Fibroblast of skin of left biceps (primary cell): ENCODE results near the gene NGEF.
"Not testable (repeated sequence)": the region's sequence is repeated elsewhere in the genome, so short reads cannot be mapped to it uniquely, and the experiment has no call there.

ENCODE experiments used
- DNase-seq, 2 experiments: peaks; one replicate each; pipeline ENCODE4 v3.0.0-alpha.2; 2013; ENCODE audit warnings: low read depth in 2 of 2

Gene NGEF

DNA sequence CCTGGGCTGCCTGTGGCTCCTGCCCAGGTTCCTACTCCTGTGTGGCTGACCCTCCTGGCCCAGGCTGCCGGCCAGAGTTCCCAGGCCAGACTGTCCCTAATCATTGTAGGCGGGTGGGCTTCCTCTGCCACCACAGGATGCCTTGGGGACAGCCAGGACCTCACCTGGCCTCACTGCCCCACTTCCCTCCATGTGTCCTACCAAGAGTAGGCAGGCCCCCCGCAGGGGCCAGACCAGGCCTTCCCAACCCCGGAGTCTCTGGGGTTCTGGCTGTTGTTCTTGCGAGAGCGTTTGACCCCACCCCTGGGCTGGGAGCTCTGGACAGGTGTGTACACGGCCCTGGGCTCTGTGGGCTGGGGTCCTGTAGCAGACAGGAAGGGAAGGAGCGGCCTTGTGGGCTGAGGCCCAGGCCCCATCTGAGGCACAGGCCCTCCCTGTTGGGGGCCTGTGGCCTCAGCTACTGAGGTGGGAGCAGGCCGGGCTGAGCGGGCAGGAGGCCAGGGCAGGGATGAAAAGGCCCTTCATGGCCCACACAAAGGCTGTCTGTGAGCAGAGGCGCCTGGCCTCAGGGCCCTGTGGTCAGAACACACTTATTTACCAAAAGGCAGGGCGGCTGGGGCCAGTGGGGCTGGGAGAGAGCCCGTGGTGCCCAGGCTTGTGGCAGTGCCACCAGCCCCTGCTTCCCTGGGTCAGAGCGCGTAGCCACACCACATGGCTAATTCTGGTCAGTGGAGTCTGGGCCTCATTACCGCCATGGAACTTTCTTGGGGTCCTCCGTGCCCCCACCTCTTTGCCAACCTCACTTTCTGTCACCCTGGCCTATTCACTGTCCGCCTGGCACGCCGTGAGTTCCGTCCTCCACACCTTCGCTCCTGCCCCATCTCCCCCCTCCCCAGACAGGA lies 141.0 kb downstream of the NGEF start:
- DNase-seq: no peak

DNA sequence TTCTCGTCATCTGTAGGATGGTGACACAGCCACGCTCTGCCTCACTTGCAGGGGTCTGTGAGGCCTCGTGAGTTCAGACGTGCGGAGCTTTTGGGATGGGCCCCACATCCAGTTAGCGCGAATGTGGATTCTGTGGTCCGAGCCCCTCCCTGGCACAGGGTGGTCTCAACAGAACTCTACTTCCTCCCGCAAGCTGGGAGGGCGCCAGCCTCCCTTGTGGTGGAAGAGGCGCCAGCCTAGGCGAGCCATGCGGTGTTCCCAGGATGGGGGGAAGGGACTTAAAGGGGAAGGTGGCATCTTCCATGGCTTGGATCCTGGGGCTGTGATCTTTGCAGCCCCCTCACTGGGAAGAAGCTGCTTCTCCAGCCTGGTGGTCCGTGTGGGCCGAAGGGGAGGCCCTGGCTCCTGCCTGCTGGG lies 141.6 kb downstream of the NGEF start:
- DNase-seq: no peak

DNA sequence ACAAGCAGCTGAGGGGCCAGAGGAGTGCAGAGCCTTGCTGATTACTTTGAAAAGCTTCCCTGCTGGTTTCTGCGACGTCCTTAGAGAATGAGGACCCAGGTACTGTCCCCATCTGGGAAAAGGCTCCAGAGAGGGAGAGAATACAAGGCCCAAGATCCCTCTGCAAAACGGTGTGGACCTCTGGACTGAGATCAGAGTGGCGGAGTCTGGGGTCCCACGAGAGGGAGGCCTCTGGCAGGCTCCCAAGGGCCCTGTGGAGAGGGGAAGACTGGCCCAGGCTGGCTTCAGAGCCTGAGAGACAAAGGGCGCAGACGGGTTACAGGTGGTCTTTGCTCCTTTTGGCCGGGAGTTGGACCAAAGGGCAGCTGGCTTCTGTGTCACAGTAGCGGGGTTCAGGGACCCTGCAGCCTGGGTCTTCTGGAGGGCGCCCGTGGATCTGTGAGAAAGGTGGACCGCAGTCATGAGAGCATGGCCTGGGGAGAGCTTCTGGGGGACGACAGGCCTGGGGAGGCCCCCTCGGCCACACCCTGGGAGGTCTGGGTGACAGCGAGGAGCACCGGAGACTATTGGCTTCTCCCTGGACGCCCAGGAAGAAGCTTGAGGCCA lies 142.2 kb downstream of the NGEF start:
- DNase-seq: no peak

DNA sequence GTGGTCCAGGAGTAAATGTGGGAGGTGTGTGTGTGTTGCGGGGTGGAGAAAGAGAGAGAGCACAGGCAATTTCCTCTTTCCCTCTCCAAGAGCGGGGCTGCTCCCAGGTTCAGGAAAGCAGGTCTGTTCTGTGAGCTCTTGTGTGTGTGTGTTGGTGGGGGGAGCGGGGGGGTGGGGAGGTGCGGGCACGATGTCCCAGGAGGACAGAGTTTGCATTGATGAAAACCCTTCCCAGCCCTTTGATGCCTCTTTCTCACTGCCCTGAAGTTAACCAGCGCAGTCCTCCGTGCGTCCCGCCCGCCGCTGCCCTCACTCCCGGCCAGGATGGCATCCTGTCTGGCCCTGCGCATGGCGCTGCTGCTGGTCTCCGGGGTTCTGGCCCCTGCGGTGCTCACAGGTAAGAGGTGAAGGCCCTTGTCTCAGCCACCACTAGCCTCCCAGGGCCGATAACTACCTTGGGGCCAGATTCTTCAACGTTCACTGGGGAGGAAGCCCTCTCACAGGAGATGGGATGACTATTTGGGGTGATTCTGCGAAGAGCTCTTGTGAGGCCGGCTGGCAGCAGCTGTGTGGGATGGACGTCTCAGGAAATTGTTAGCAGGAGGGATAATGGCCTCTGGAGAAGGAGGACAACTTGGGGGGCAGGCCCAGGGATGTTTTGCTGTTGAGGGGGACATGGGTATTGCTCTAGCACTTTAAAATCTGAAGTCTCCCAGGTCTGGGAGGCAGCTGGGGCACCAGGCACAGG lies 142.9 kb downstream of the NGEF start, which contains the start of gene SNORC:
SNORC (plus strand) TSS at position 247 of the 748 bp plus-strand sequence; CDS start at position 325, 78 bp downstream.
- no peak for DNase-seq

DNA sequence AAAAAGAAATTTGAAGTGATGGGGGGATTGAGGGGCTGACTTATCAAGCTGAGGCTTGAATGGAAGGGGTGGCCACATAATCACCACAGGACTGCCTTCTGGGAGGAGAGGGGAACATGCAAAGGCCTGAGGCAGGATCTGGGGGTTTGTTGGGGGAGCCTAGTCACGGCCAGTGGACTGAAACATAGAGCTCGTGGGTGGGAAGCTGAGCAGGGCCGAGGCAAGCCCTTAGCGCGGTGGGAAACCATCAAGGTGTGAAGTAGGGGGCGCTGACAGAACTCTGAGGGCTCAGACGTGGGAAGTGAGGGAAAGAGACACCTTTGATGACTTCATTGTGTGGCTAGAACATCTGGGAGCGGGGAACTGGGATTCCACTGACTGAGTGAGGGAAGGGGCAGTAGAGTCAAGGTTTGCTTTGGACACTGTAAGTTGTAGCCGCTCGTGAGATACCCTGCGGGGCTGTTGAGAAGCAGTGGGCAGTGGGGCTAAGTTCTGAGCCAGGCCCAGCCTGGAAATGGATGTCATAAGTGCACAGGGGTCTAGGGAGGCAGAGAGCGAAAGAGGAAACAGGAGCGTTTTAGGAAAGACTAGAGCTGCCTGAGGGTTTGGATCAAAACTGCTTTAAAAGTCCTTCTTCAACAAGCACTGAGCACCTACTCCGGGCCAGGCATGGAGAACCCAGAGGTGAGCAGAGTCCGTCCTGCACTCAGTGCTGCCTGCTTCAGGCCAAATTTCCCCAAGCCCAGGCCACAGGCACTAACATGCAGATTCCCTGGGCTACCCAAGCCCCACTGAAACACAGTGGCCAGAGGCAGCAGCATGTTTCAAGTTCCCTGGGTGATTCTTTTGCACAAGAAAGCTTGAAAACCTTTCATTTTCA lies 143.7 kb downstream of the NGEF start:
- no peak for DNase-seq

DNA sequence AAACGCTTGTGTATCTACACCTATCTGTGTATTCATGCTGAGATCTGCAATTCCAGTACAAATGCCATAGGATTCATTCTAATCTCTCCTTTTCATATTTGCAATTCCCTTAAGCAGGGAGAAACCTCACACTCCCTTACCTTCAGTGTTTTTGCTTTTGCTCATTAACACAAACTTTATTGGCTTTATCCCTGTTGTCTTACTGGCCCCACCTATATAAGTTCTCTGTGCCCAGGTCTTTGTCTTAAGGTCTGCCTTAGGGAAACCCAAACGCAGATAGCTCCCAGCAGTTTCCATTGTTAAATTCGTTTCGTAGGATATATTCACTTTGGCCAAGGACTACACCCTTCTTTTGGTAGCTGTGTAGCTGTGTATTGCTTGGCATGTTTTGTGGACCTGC lies 147.0 kb downstream of the NGEF start:
- DNase-seq: no peak

DNA sequence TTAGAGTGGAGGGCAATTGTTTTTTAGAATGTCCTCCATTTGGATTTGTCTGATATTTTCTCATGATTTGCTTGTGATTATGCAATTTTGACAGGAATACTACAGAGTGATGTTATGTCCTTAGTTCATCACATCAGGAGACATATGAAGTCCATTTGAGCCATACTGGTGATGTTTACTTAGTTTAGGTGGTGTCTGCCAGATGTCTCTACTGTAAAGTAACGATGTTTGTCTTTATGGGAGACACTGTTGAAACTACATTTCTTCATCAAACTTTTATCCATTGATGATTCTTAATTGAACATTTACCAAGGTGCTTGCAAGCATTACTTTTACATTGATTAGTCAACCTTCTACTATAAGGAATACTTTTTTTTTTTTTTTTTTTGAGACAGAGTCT lies 147.9 kb downstream of the NGEF start:
- no peak for DNase-seq

DNA sequence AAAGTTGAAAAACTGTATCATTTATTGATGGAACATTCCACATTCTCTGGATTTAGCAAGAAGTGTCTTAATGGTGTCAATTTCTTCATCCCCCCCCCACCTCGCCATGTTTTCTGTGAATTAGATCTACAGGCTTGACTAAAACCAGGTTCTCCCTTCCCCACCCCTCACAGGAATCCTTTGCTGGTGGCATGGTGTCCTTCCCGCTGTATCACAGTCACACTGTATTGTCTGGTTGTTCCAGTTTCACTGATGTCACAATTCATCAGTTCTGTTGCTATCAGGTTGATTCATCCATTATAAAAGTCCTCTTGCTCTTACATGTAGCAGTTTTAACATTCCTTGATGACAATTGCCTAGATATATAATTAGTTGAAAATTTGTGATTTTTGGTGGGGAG lies 149.1 kb downstream of the NGEF start:
- no peak for DNase-seq

DNA sequence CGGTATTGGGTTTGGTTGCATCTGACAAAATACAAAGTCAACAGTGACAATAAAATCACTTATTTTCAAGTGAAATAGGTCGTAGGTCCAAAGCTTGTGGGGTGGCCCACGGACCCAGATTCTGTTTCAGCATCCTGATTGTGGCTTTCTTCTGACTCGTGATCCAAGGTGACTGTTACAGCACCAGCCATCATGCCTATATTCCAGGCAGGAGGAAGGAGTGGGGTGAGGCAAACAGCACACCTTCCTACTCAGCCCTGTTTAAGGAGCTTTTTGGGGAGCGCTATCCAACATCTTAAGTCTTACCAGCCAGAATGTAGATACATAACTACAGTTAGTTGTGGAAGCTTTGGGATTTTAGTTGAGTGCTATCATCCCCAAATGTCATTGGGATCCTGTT lies 151.7 kb downstream of the NGEF start:
- DNase-seq: no peak

DNA sequence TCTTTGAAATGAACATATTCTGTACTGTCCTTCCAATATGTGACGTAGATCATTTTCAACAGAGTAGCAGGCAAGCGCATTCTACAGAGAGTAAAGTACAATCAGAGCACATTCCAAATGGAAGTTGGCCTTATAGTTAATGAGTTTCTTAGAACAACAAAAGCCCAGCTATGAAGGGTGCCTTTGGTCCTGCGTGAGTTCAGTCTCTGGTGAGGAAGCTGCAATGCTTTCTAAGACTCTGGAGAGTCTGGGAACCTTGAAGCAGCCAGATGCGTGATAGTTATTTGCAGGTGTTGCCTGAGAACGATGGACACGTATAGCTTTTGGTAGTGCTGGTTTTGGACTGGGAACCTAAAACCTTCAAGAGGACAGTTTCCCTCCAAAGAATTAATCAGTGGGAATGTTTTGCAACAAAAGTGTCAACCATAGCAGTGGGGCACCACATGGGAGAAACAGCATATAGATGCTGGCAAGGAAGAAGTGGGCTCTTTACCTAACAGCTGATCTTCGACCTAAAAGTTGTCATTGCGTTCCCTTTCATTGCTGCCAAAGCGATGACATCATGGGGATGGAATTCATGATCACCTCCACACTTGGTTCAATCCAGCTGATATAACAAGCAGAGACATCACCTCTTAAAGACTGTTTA lies 152.3 kb downstream of the NGEF start:
- no peak for DNase-seq

DNA sequence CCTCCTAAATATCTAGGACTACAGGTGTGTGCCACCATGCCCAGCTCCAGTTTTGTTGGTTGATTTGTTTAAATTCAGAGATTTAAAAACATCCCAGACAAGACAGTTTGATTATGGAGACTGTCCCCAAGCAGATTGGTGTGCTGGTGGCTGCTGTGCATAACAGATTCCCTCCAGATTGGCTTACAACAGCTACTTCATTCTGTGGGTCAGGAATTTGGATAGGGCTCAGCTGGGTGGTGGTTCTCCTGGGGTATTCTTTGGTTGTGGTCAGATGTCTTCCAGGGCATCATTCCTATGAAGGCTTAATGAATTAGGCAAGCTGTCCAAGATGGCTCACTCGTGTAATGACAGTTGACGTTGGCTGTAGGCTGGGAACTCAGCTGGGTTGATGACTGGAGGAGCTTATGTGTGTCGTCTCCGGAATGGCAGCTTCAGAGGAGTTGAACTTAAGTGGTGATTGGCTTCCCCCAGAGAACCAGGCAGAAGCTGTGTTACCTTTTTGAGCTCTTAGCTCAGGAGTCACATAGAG lies 153.6 kb downstream of the NGEF start:
- DNase-seq: no peak

DNA sequence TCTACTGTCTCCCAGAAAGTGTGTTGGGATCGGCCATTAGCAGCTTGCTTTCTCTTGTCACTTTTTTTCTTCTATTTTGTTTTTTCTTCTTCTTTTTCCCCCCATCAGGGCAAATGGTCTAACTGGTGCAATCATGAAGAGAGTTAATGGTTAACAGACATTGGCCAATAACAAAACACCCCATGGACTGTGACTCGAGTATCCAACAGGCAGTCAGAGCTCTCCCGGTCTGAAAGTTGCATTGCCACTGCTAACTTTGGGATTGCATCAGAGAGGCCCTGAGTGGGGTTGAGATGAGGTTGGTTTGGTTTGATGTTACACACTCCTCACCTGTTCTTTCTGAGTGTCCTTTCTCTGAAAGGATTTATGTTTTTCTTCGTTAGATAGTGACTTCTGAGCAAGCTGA lies 155.9 kb downstream of the NGEF start:
- no peak for DNase-seq

DNA sequence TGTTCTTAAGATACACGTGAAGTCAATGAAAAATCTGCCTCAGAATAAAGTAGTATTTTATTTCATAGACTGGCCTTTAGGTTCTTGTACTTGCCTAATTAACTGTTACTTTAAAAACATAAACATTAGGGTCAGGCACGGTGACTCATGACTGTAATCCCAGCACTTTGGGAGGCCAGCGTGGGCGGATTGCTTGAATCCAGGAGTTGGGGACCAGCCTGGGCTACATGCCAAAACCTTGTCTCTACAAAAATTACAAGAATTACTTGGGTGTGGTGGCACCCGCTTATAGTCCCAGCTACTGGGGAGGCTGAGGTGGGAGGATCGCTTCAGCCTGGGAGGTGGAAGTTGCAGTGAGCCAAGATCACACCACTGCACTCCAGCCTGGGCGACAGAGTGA lies 159.0 kb downstream of the NGEF start:
- DNase-seq: peak in 1 of 2 experiments; percentile 9

DNA sequence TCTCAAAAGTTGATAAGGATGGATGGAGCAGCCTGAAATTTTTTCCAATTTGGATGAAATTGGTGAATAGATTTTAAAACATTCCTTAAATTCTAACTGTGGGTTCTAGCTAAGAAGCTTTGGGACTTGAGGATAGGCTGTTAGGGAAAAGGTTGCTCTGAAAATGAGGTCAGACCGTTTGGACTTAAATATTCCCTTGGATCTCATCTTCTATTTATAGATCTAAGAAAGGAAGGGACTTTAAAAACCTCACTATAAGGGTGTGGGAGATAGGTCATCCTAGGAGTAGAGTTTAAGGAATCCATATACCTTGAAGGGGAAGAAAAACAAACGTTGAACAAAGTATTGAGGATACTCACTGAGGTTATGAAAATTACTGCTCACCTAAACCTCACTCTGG lies 160.4 kb downstream of the NGEF start:
- no peak for DNase-seq

DNA sequence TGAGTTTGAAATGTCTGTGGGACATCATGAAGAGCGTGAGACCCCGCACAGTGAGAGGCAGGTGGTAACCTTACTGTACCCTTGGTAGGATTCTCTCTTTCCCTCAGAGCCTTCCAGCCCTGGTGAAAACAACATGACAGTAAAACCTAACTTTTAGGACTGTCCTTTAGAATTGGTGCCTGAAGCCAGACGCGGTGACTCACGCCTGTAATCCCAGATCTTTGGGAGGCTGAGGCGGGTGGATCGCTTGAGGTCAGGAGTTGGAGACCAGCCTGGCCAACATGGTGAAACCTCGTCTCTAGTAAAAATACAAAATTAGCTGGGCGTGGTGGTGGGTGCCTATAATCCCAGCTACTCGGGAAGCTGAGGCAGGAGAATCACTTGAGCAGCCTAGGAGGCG lies 161.0 kb downstream of the NGEF start:
- not testable (repeated sequence) for DNase-seq

DNA sequence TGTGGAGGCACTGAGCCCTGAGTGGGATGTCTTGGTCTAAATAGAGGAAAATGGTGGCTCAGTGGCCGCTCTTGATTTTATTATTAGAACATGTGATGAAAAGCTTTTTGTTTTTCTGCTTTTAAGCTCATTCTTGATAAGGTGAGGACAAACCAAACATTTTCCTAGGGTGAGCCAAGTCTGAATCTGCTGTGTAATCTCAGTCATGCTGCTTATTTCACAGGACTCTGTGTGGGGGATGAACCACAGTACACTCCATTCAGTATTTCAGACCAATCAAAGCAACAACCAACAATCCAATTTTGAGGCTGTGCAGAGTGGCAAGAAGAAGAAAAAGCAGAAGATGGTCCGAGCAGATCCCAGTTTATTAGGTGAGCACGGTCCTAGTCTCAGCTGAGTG lies 163.0 kb downstream of the NGEF start:
- no peak for DNase-seq

DNA sequence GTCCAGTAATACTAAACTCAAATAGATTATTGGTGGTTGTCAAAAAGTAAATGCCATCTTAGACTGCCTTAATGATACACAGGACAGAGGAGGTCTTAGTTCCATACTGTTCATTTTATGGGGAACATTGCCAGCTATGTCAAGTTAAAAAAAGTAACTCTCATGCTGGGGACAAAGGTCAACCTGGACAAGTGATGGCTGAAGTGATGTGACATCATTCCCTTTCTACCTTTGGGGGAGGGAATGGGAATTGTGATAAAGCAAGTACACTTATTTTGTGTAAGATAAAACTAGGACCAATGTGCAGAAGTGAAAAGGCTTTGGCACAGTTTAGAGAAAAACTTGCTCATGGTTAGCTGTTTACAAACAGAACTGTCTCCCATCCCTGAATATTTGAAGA lies 167.0 kb downstream of the NGEF start:
- DNase-seq: no peak

DNA sequence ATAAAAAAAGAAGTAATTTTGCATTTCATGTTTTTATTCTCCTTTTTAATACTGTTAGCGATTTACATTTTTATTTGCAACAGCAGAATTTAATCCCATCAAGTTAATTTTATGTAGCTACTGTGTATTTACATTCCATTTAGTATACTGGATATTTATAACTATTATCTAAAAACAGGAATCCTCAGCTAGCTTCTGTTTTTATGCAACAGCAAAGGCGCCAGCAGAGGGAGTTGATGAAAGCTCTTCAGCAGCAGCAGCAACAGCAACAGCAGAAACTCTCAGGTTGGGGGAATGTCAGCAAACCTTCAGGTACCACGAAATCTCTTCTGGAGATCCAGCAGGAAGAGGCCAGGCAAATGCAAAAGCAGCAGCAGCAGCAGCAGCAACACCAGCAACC lies 169.2 kb downstream of the NGEF start:
- DNase-seq: no peak

DNA sequence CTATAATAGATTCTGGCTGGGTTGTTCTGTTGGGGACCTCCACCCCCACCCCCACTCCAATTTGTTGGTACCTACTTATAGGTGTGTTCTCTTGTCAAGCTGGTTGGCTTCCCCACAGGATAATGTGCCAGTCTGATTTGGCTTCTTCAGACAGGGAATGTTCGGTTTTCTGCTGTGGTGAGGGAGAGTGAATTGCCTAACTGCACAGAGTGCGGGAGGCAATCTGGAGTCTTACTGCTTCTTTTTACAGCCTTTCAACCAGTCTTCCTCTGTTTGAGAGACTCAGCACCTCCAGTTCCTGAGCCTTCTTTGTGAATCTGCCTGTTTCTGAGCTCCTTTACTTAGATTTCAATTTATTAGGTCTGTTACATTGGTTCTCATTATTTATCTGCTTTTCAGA lies 170.4 kb downstream of the NGEF start:
- no peak for DNase-seq

DNA sequence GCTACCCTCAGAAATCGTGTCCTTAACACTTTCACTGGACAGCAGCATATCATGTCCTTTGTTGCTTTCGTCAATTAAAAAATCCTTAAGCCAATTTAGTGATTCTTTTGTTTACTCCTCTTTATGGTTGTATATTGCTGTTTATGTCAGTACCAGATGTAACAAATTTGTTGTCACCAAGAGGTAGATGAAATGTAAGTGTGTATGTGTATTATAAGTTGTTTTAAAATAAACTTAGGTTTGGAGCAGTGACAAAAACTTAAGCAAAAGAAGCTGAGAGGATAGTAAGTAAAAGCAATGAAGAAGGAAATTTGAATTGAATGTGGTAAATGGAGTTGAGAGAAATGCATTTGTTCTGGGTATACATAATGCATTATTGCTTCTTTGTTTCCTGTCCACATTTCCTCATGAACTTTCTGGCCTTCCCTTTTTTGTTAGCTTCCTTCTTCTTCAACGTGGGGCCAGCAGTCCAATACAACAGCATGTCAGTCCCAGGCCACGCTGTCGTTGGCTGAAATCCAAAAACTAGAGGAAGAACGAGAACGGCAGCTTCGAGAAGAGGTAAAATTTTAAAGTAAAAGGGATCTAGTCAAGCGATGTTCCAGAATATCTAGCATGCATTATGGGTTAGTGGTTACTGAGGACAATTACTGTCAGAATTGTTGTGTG lies 173.5 kb downstream of the NGEF start:
- no peak for DNase-seq
